Bronchial epithelial cell (primary cell): ENCODE data around the gene ABCC3. TPM values are rescaled to one million over a fixed set of nuclear protein-coding genes. Genes with fewer than 3 reads are reported as not detected.

Experiments
- DNase-seq: peaks from one replicate; pipeline ENCODE4 v3.0.0-alpha.2; 2010; ENCODE audit warnings: low read depth
- FAIRE-seq: peaks from 2 replicates; lab custom pipeline; 2011; peaks lifted over from hg19 to GRCh38; lab: Jason Lieb, UNC
- H3K27me3 ChIP-seq: 2 replicates; pipeline ENCODE4 v1.5.1; 2011; ENCODE audit warnings: low read length; ENCODE audit not compliant: control insufficient read depth, insufficient read depth
- H3K36me3 ChIP-seq: 2 replicates; pipeline ENCODE4 v1.5.1; 2011; ENCODE audit warnings: low read length; ENCODE audit not compliant: control insufficient read depth, insufficient read depth
- H3K4me3 ChIP-seq: 2 replicates; pipeline ENCODE4 v1.5.1; 2011; ENCODE audit warnings: mild to moderate bottlenecking, low read depth, low read length, control low read depth
- total RNA-seq: library from RNA; depleted of rRNA; stranded (reverse); fragments of >200 nt; gene quantifications from 2 replicates; pipeline ENCODE4 v1.2.1, GENCODE V29; 2014
- TF ChIP-seq, protein P1 (sequence below): IDR thresholded peaks from 2 replicates; pipeline ENCODE4 v1.5.1; 2011; ENCODE audit warnings: mild to moderate bottlenecking, moderate library complexity, low read length, control low read depth, inconsistent platforms; ENCODE audit not compliant: insufficient read depth, severe bottlenecking

The ABCC3 gene
- total RNA-seq, 1 donor from 2014 or later = 33.2 TPM

DNA sequence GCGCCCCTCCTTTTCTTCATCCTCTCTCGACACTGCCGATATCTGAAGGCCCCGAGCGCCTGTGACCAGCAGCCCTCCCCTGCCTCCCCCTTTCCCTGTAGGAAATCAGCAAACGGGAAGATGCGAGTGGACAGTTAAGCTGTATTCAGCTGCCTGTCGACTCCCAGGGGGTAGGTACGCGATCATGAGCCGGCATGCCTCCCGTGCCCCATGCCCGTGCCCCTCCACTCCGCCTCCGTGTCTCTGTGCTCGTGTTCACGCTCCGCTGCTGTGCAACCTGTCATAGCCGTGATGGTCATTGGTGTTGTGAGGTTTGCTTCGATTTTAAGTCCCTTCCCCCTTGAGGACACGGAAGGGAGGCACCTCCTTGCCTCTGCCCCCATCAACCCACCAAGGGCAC, 39.8 kb upstream of the ABCC3 start:
- Histone ChIP-seq H3K27me3 (no peaks in the 10 kb centered on the region), H3K36me3 (no peaks in the 10 kb centered on the region), H3K4me3 (no peak overlapping the region)
- TF ChIP-seq, protein P1, sequence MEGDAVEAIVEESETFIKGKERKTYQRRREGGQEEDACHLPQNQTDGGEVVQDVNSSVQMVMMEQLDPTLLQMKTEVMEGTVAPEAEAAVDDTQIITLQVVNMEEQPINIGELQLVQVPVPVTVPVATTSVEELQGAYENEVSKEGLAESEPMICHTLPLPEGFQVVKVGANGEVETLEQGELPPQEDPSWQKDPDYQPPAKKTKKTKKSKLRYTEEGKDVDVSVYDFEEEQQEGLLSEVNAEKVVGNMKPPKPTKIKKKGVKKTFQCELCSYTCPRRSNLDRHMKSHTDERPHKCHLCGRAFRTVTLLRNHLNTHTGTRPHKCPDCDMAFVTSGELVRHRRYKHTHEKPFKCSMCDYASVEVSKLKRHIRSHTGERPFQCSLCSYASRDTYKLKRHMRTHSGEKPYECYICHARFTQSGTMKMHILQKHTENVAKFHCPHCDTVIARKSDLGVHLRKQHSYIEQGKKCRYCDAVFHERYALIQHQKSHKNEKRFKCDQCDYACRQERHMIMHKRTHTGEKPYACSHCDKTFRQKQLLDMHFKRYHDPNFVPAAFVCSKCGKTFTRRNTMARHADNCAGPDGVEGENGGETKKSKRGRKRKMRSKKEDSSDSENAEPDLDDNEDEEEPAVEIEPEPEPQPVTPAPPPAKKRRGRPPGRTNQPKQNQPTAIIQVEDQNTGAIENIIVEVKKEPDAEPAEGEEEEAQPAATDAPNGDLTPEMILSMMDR = no peak
- no peak for FAIRE-seq
- DNase-seq = no peak

- H3K4me3 ChIP-seq = no peak overlapping the region
- DNase-seq (no peak), FAIRE-seq (no peak)
- TF ChIP-seq, protein P1 = peak; percentile 26
- no peaks in the 10 kb centered on the region for H3K36me3 ChIP-seq
- H3K27me3 ChIP-seq = peaks cover 2% of the 10 kb centered on the region
Observed at GRCh38 chr17:50596191-50597037, 38.3 kb upstream of the ABCC3 start.

DNA sequence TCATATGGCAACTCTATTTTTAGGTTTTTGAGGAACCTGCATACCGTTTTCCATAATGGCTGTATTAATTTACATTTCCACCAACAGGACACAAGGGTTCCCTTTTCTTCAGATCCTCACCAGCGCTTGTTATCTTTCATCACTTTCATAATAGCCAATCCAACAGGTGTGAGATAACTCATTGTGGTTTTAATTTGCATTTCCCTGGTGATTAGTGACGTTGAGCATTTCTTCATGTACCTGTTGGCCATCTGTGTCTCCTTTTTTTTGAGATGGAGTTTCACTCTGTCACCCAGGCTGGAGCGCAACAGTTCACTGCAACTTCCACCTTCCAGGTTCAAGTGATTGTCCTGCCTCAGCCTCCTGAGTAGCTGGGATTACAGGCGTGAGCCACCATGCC, 36.2 kb upstream of the ABCC3 start:
- DNase-seq (no peak), FAIRE-seq (no peak)
- H3K36me3 ChIP-seq = no peaks in the 10 kb centered on the region
- peaks cover 2% of the 10 kb centered on the region for H3K27me3 ChIP-seq
- H3K4me3 ChIP-seq = no peak overlapping the region
- TF ChIP-seq, protein P1 = no peak

GRCh38 chr17:50599606-50600005, 35.1 kb upstream of the ABCC3 start:
- Histone ChIP-seq H3K27me3 (peaks cover 10% of the 10 kb centered on the region), H3K36me3 (no peaks in the 10 kb centered on the region), H3K4me3 (no peak overlapping the region)
- TF ChIP-seq, protein P1 = no peak
- DNase-seq (no peak), FAIRE-seq (no peak)

DNA sequence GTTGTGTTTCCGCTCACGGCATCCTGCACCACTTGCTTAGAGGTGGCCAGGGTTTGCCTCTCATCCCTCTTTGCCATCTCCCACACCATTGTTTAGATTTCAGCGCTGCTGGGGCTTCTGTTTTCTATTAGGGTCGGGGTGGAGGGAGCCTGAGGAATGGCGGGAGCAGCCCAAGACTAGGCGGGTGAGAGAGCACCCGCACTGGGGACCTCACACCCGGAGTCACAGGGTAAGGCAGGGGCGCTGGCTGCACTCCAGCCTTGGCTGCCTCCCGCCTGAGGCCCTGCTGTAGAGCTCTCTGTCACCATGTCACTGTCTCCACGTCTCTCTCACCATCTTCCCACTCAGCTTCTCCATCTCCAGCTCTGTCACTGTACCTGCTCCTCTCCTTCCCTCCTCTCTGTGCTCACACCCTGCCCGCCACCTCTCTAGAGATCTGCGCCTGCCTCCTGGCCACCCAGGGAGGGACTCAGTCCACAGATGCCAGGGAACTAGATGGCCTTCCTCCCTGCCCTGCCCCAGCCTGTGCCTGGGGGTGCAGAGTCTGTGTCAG, 32.8 kb upstream of the ABCC3 start:
- FAIRE-seq = no peak

More for the DNA sequence above, 32.8 kb upstream of the ABCC3 start:
- H3K36me3 ChIP-seq = no peaks in the 10 kb centered on the region
- no peak for DNase-seq
- H3K27me3 ChIP-seq = peaks cover 14% of the 10 kb centered on the region
- TF ChIP-seq, protein P1 = no peak
- H3K4me3 ChIP-seq = no peak overlapping the region
